ENCODE data around the gene HLA-DRA. TPM values are rescaled to one million over a fixed set of nuclear protein-coding genes. Genes with fewer than 3 reads are reported as not detected.
"Not testable (repeated sequence)": the region's sequence is repeated elsewhere in the genome, so short reads cannot be mapped to it uniquely, and the experiment has no call there.

The HLA-DRA gene
- total RNA-seq, 1 experiment from 2014 or later: not detected

- no peaks in the 10 kb centered on the region for H3K27me3 ChIP-seq (replicated peaks; ENCODE audit: control insufficient read depth, insufficient read depth, low read length)
- ChIA-PET CTCF (no interaction called here), POLR2A (no interaction called here)
- no peak for DNase-seq
- no peaks in the 10 kb centered on the region for H3K4me1 Mint-ChIP-seq (ENCODE audit: low read depth, unreplicated experiment)
- peaks cover 23% of the 10 kb centered on the region for H3K27me3 Mint-ChIP-seq (ENCODE audit: insufficient read depth, unreplicated experiment)
- H3K9me3 Mint-ChIP-seq (ENCODE audit: unreplicated experiment): peaks cover 22% of the 10 kb centered on the region
- H3K9me3 ChIP-seq: no peaks in the 10 kb centered on the region
- H3K27ac Mint-ChIP-seq (ENCODE audit: unreplicated experiment): no peak overlapping the region
- H3K4me1 ChIP-seq: no peaks in the 10 kb centered on the region
- TF ChIP-seq CTCF (IDR thresholded peaks at IDR 0.05; ENCODE audit: insufficient read depth in 1 of 2, low read depth in 1 of 2, low read length in 1 of 2, severe bottlenecking in 1 of 2, unreplicated experiment in 1 of 2): no peak
- no peak overlapping the region for H3K4me3 ChIP-seq (ENCODE audit: low read depth, low read length)
- no TSS peak for BruUV-seq (replicated peaks)
- H3K36me3 ChIP-seq (ENCODE audit: control insufficient read depth, insufficient read depth, low read length): no peaks in the 10 kb centered on the region
- no peak overlapping the region for H3K4me3 Mint-ChIP-seq (ENCODE audit: unreplicated experiment)
- H3K36me3 Mint-ChIP-seq (ENCODE audit: insufficient read depth, unreplicated experiment): no peaks in the 10 kb centered on the region
- intact Hi-C loops (cut with micrococcal nuclease; ENCODE audit: unreplicated experiment): no loop called here
These were observed 22.9 kb downstream of the HLA-DRA start for GRCh38 chr6:32462609-32463008.

- H3K4me3 Mint-ChIP-seq (ENCODE audit: unreplicated experiment); H3K27ac Mint-ChIP-seq (ENCODE audit: unreplicated experiment); intact Hi-C loops (cut with micrococcal nuclease; ENCODE audit: unreplicated experiment); H3K27me3 ChIP-seq (replicated peaks; ENCODE audit: control insufficient read depth, insufficient read depth, low read length); POLR2A ChIA-PET; H3K4me1 ChIP-seq; BruUV-seq (replicated peaks); H3K36me3 ChIP-seq (ENCODE audit: control insufficient read depth, insufficient read depth, low read length); CTCF ChIA-PET; H3K4me3 ChIP-seq (ENCODE audit: low read depth, low read length); H3K9me3 ChIP-seq; H3K36me3 Mint-ChIP-seq (ENCODE audit: insufficient read depth, unreplicated experiment); DNase-seq; H3K4me1 Mint-ChIP-seq (ENCODE audit: low read depth, unreplicated experiment): not testable (repeated sequence)
- Mint-ChIP-seq H3K9me3 (ENCODE audit: unreplicated experiment) (peaks cover 22% of the 10 kb centered on the region), H3K27me3 (ENCODE audit: insufficient read depth, unreplicated experiment) (peaks cover 20% of the 10 kb centered on the region)
These were observed 28.2 kb downstream of the HLA-DRA start for GRCh38 chr6:32467743-32468503.

- H3K9me3 Mint-ChIP-seq (ENCODE audit: unreplicated experiment): no peaks in the 10 kb centered on the region
- no peaks in the 10 kb centered on the region for H3K4me1 Mint-ChIP-seq (ENCODE audit: low read depth, unreplicated experiment)
- H3K4me3 Mint-ChIP-seq (ENCODE audit: unreplicated experiment): no peak overlapping the region
- POLR2A ChIA-PET: no interaction called here
- Histone ChIP-seq H3K27me3 (replicated peaks; ENCODE audit: control insufficient read depth, insufficient read depth, low read length) (no peaks in the 10 kb centered on the region), H3K9me3 (no peaks in the 10 kb centered on the region), H3K4me3 (ENCODE audit: low read depth, low read length) (no peak overlapping the region), H3K36me3 (ENCODE audit: control insufficient read depth, insufficient read depth, low read length) (no peaks in the 10 kb centered on the region), H3K4me1 (no peaks in the 10 kb centered on the region)
- no peak for TF ChIP-seq CTCF (IDR thresholded peaks at IDR 0.05; ENCODE audit: insufficient read depth in 1 of 2, low read depth in 1 of 2, low read length in 1 of 2, severe bottlenecking in 1 of 2, unreplicated experiment in 1 of 2)
- no peaks in the 10 kb centered on the region for H3K36me3 Mint-ChIP-seq (ENCODE audit: insufficient read depth, unreplicated experiment)
- no peak overlapping the region for H3K27ac Mint-ChIP-seq (ENCODE audit: unreplicated experiment)
- BruUV-seq (replicated peaks): no TSS peak
- DNase-seq: no peak
- intact Hi-C loops (cut with micrococcal nuclease; ENCODE audit: unreplicated experiment): no loop called here
- CTCF ChIA-PET: no interaction called here
- H3K27me3 Mint-ChIP-seq (ENCODE audit: insufficient read depth, unreplicated experiment): peaks cover 12% of the 10 kb centered on the region
These were observed 33.2 kb downstream of the HLA-DRA start for GRCh38 chr6:32472781-32473375.

- CTCF ChIA-PET; H3K9me3 Mint-ChIP-seq (ENCODE audit: unreplicated experiment); H3K36me3 Mint-ChIP-seq (ENCODE audit: insufficient read depth, unreplicated experiment); H3K4me3 Mint-ChIP-seq (ENCODE audit: unreplicated experiment); H3K9me3 ChIP-seq; DNase-seq; H3K36me3 ChIP-seq (ENCODE audit: control insufficient read depth, insufficient read depth, low read length); H3K27me3 ChIP-seq (replicated peaks; ENCODE audit: control insufficient read depth, insufficient read depth, low read length); H3K4me1 ChIP-seq; POLR2A ChIA-PET; BruUV-seq (replicated peaks); H3K27ac Mint-ChIP-seq (ENCODE audit: unreplicated experiment); H3K4me3 ChIP-seq (ENCODE audit: low read depth, low read length); intact Hi-C loops (cut with micrococcal nuclease; ENCODE audit: unreplicated experiment); H3K4me1 Mint-ChIP-seq (ENCODE audit: low read depth, unreplicated experiment): not testable (repeated sequence)
- peaks cover 12% of the 10 kb centered on the region for H3K27me3 Mint-ChIP-seq (ENCODE audit: insufficient read depth, unreplicated experiment)
These were observed 34.0 kb downstream of the HLA-DRA start for GRCh38 chr6:32473376-32474348.

Data from Caco-2 (cell line).